SU-DHL-6 (cell line): ENCODE measurements around the gene IQCF2.

Experiments
- H2AFZ ChIP-seq: fragments of 200-600 bp; sonication (generic); 2 replicates; pipeline ENCODE4 v1.6.1; 2014; ENCODE audit warnings: low read depth, mild to moderate bottlenecking, moderate library complexity, mixed read lengths, antibody characterized with exemption, low read length; ENCODE audit not compliant: severe bottlenecking
- H3F3A ChIP-seq: fragments of 200-600 bp; shearing (Covaris generic); 2 replicates; pipeline ENCODE4 v1.6.0; 2016; ENCODE audit warnings: antibody characterized with exemption, mild to moderate bottlenecking; ENCODE audit not compliant: insufficient read depth
- H3K27ac ChIP-seq: fragments of 200-600 bp; sonication (generic); 2 replicates; pipeline ENCODE4 v1.5.1; 2016; ENCODE audit warnings: low read depth, mild to moderate bottlenecking, low read length, moderate library complexity, mixed read lengths
- H3K27me3 ChIP-seq: fragments of 200-600 bp; sonication (generic), shearing (Covaris generic); 2 replicates; pipeline ENCODE4 v1.6.0; 2014; ENCODE audit warnings: mild to moderate bottlenecking, low read length
- H3K36me3 ChIP-seq: fragments of 200-600 bp; sonication (generic); 2 replicates; pipeline ENCODE4 v1.6.1; 2014; ENCODE audit warnings: mild to moderate bottlenecking, low read length, mixed read lengths
- H3K4me2 ChIP-seq: fragments of 300-600, 200-600 bp; shearing (Covaris generic), sonication (generic); 2 replicates; pipeline ENCODE4 v1.6.0; 2014; ENCODE audit warnings: low read length, low read depth, mild to moderate bottlenecking; ENCODE audit not compliant: poor library complexity, severe bottlenecking
- H3K4me3 ChIP-seq: fragments of 200-600 bp; sonication (generic); 2 replicates; pipeline ENCODE4 v1.5.1; 2014; ENCODE audit warnings: antibody characterized with exemption, low read length, mild to moderate bottlenecking, mixed read lengths; ENCODE audit not compliant: insufficient read depth, poor library complexity, severe bottlenecking
- H3K79me2 ChIP-seq: fragments of 200-600 bp; sonication (generic); 2 replicates; pipeline ENCODE4 v1.6.1; 2014; ENCODE audit warnings: mild to moderate bottlenecking, low read length, moderate library complexity; ENCODE audit not compliant: insufficient read depth
- H3K9ac ChIP-seq: fragments of 200-600 bp; sonication (generic); 2 replicates; pipeline ENCODE4 v1.7.0; 2014; ENCODE audit warnings: mild to moderate bottlenecking, low read length
- H3K9me2 ChIP-seq: fragments of 200-600 bp; sonication (generic); replicated peaks from 2 replicates; pipeline ENCODE4 v1.6.1; 2014; ENCODE audit warnings: low read length; ENCODE audit not compliant: insufficient read depth
- H3K9me3 ChIP-seq: fragments of 200-600 bp; sonication (generic); 2 replicates; pipeline ENCODE4 v1.6.1; 2014; ENCODE audit warnings: low read length, mixed read lengths; ENCODE audit not compliant: insufficient read depth
- H4K20me1 ChIP-seq: fragments of 200-600 bp; sonication (generic); 2 replicates; pipeline ENCODE4 v1.6.1; 2014; ENCODE audit warnings: low read depth, mild to moderate bottlenecking, antibody characterized with exemption, low read length, moderate library complexity, mixed read lengths
- CTCF ChIP-seq: fragments of 200-600 bp; sonication (generic); IDR thresholded peaks from one replicate; pipeline ENCODE4 v1.5.1; 2017; ENCODE audit warnings: antibody characterized with exemption, mild to moderate bottlenecking, low read length, moderate library complexity; ENCODE audit not compliant: insufficient read depth, poor library complexity, severe bottlenecking
- EZH2phosphoT487 ChIP-seq: fragments of 200-600 bp; sonication (generic), shearing (Covaris generic); conservative IDR thresholded peaks from 2 replicates; pipeline ENCODE4 v1.6.1; 2018; ENCODE audit warnings: mild to moderate bottlenecking, antibody characterized with exemption, low read length, moderate library complexity, mixed read lengths

The IQCF2 gene

GRCh38 chr3:51908026-51908425 is 46.6 kb downstream of the IQCF2 start:
- TF ChIP-seq CTCF (no peak), EZH2phosphoT487 (no peak)
- Histone ChIP-seq H2AFZ (no peak overlapping the region), H4K20me1 (no peaks in the 10 kb centered on the region), H3K4me3 (no peak overlapping the region), H3K9ac (no peak overlapping the region), H3K27me3 (no peaks in the 10 kb centered on the region), H3K9me3 (no peaks in the 10 kb centered on the region), H3K36me3 (no peaks in the 10 kb centered on the region), H3K79me2 (no peaks in the 10 kb centered on the region), H3F3A (no peaks in the 10 kb centered on the region), H3K27ac (no peak overlapping the region), H3K4me2 (no peak overlapping the region), H3K9me2 (no peaks in the 10 kb centered on the region)
